ENCODE measurements around the gene LYST.

LYST gene

GRCh38 chr1:235872270-235872669 is 5.6 kb upstream of the LYST start:
- TF ChIP-seq CTCF (IDR thresholded peaks at IDR 0.05; ENCODE audit: control extremely low read depth, extremely low read depth, low read depth, missing control alignments) = no peak
- POLR2A ChIA-PET = no interaction called here
- CTCF ChIA-PET = interaction anchor here (2.0 kb wide), 1 partner anchor 10 kb away, joined by 4 read pairs; no protein-coding TSS in a partner anchor
- no peak for DNase-seq (ENCODE audit: extremely low spot score)

GRCh38 chr1:235867903-235868469 is 1.3 kb upstream of the LYST start:
- no peak for TF ChIP-seq CTCF (IDR thresholded peaks at IDR 0.05; ENCODE audit: control extremely low read depth, extremely low read depth, low read depth, missing control alignments)
- ChIA-PET POLR2A (no interaction called here), CTCF (interaction anchor here (1.9 to 2.0 kb wide), 3 partner anchors 22 to 107 kb away, joined by 5 to 6 read pairs (median 5); no protein-coding TSS in a partner anchor)
- DNase-seq (ENCODE audit: extremely low spot score) = peak; percentile 54

GRCh38 chr1:235866913-235867845 is 473 bp upstream of the LYST start:
- ChIA-PET POLR2A (interaction anchor here (0.6 kb wide), 1 partner anchor 567 kb away, joined by 3 read pairs; no protein-coding TSS in a partner anchor), CTCF (interaction anchor here (1.7 to 3.0 kb wide), 8 partner anchors 13 to 132 kb away, joined by 4 to 38 read pairs (median 8); no protein-coding TSS in a partner anchor)
- peak; percentile 98 for DNase-seq (ENCODE audit: extremely low spot score)
- no peak for TF ChIP-seq CTCF (IDR thresholded peaks at IDR 0.05; ENCODE audit: control extremely low read depth, extremely low read depth, low read depth, missing control alignments)

- POLR2A ChIA-PET = interaction anchor here (0.6 to 1.1 kb wide), 2 partner anchors 416 to 1471 kb away, joined by 3 to 5 read pairs; partner anchors contain the start of gene ERO1B
- TF ChIP-seq CTCF (IDR thresholded peaks at IDR 0.05; ENCODE audit: control extremely low read depth, extremely low read depth, low read depth, missing control alignments) = no peak
- CTCF ChIA-PET = interaction anchor here (0.6 to 3.0 kb wide), 23 partner anchors 8 to 352 kb away, joined by 3 to 38 read pairs (median 4); no protein-coding TSS in a partner anchor
- no peak for DNase-seq (ENCODE audit: extremely low spot score)
These were observed 1.0 kb downstream of the LYST start for GRCh38 chr1:235865565-235866204.

- CTCF ChIA-PET = interaction anchor here (0.8 to 3.0 kb wide), 18 partner anchors 8 to 351 kb away, joined by 3 to 38 read pairs (median 4); no protein-coding TSS in a partner anchor
- POLR2A ChIA-PET = interaction anchor here (1.1 kb wide), 1 partner anchor 417 kb away, joined by 5 read pairs; the partner anchor contains the start of gene ERO1B
- DNase-seq (ENCODE audit: extremely low spot score) = no peak
- TF ChIP-seq CTCF (IDR thresholded peaks at IDR 0.05; ENCODE audit: control extremely low read depth, extremely low read depth, low read depth, missing control alignments) = no peak
These were observed 1.7 kb downstream of the LYST start for GRCh38 chr1:235864931-235865525.

Measured in GM10248 (cell line).